Endothelial cell (in vitro differentiated cells): ENCODE results near the gene LSAMP. TPM values are rescaled to one million over a fixed set of nuclear protein-coding genes. Genes with fewer than 3 reads are reported as not detected.
"Not testable (repeated sequence)": the region's sequence is repeated elsewhere in the genome, so short reads cannot be mapped to it uniquely, and the experiment has no call there.

Source experiments
- DNase-seq: peaks from one replicate; pipeline ENCODE4 v3.0.0; 2021; ENCODE audit warnings: low spot score
- H3K27ac Mint-ChIP-seq: one replicate; pipeline ENCODE4 v1.8.0; 2021; ENCODE audit warnings: mixed read lengths, inconsistent platforms; ENCODE audit not compliant: unreplicated experiment
- H3K27me3 Mint-ChIP-seq: one replicate; pipeline ENCODE4 v1.8.0; 2021; ENCODE audit warnings: mild to moderate bottlenecking, moderate library complexity, mixed read lengths, inconsistent platforms; ENCODE audit not compliant: unreplicated experiment
- H3K36me3 Mint-ChIP-seq: one replicate; pipeline ENCODE4 v1.8.0; 2021; ENCODE audit warnings: mild to moderate bottlenecking, low read depth, mixed read lengths, inconsistent platforms; ENCODE audit not compliant: unreplicated experiment
- H3K4me1 Mint-ChIP-seq: one replicate; pipeline ENCODE4 v1.8.0; 2021; ENCODE audit warnings: mild to moderate bottlenecking, mixed read lengths, inconsistent platforms; ENCODE audit not compliant: unreplicated experiment
- H3K4me3 Mint-ChIP-seq: one replicate; pipeline ENCODE4 v1.8.0; 2021; ENCODE audit warnings: mild to moderate bottlenecking, mixed read lengths, inconsistent platforms; ENCODE audit not compliant: unreplicated experiment
- H3K9me3 Mint-ChIP-seq: one replicate; pipeline ENCODE4 v1.8.0; 2021; ENCODE audit warnings: mixed read lengths, inconsistent platforms; ENCODE audit not compliant: unreplicated experiment
- CTCF ChIP-seq: fragments of 200-600 bp; sonication (generic); IDR thresholded peaks from one replicate; pipeline ENCODE4 v1.5.0; 2021; ENCODE audit warnings: antibody characterized with exemption; ENCODE audit not compliant: unreplicated experiment
- total RNA-seq: library from RNA; stranded (reverse); fragmentation: NEBNext Ultra II Directional; extraction: Animal tissue kit (Norgen Biotek cat#: 25700); gene quantifications from one replicate; pipeline ENCODE4 v1.2.1, GENCODE V29; 2021; ENCODE audit not compliant: unreplicated experiment

Gene LSAMP
- total RNA-seq, 1 donor from 2014 or later, result 6.1 TPM

DNA sequence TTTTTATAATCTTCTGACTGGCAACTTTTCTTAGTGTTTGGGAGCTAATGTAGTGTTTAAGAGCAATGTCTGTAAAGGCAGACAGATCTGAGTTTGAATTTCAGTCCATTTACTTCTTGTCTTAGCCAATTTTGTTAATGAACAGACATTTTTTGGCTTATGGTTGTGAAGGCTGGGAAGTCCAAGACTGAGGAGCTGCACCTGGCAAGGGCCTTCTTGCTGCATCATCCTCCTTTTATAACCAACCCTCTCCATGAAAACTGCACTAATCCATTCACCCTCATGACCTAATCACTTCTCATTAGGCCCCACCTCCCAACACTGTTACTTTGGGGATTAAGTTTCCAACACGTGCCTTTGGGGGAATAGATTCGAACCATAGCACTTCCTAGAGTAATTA lies 657.5 kb downstream of the LSAMP start:
- Mint-ChIP-seq H3K27ac (no peak overlapping the region), H3K4me3 (no peak overlapping the region), H3K4me1 (peaks cover 12% of the 10 kb centered on the region)

GRCh38 chr3:115785782-115786181 lies 659.5 kb downstream of the LSAMP start:
- peaks cover 6% of the 10 kb centered on the region for H3K4me1 Mint-ChIP-seq
- H3K27ac Mint-ChIP-seq, result no peak overlapping the region
- H3K9me3 Mint-ChIP-seq, result no peaks in the 10 kb centered on the region
- H3K27me3 Mint-ChIP-seq, result peaks cover 4% of the 10 kb centered on the region
- DNase-seq, result no peak
- H3K4me3 Mint-ChIP-seq, result no peak overlapping the region
- no peaks in the 10 kb centered on the region for H3K36me3 Mint-ChIP-seq
- no peak for TF ChIP-seq CTCF

More for the DNA sequence above, 657.5 kb downstream of the LSAMP start:
- DNase-seq, result no peak
- H3K27me3 Mint-ChIP-seq, result peaks cover 6% of the 10 kb centered on the region
- TF ChIP-seq CTCF, result no peak
- H3K9me3 Mint-ChIP-seq, result no peaks in the 10 kb centered on the region
- H3K36me3 Mint-ChIP-seq, result no peaks in the 10 kb centered on the region

GRCh38 chr3:115784739-115785536 lies 660.3 kb downstream of the LSAMP start:
- DNase-seq, result no peak
- Mint-ChIP-seq H3K9me3 (no peaks in the 10 kb centered on the region), H3K27ac (peak overlapping the region; percentile 49), H3K4me3 (peak overlapping the region; percentile 90), H3K4me1 (peaks cover 6% of the 10 kb centered on the region), H3K27me3 (peaks cover 4% of the 10 kb centered on the region), H3K36me3 (no peaks in the 10 kb centered on the region)
- TF ChIP-seq CTCF, result no peak

DNA sequence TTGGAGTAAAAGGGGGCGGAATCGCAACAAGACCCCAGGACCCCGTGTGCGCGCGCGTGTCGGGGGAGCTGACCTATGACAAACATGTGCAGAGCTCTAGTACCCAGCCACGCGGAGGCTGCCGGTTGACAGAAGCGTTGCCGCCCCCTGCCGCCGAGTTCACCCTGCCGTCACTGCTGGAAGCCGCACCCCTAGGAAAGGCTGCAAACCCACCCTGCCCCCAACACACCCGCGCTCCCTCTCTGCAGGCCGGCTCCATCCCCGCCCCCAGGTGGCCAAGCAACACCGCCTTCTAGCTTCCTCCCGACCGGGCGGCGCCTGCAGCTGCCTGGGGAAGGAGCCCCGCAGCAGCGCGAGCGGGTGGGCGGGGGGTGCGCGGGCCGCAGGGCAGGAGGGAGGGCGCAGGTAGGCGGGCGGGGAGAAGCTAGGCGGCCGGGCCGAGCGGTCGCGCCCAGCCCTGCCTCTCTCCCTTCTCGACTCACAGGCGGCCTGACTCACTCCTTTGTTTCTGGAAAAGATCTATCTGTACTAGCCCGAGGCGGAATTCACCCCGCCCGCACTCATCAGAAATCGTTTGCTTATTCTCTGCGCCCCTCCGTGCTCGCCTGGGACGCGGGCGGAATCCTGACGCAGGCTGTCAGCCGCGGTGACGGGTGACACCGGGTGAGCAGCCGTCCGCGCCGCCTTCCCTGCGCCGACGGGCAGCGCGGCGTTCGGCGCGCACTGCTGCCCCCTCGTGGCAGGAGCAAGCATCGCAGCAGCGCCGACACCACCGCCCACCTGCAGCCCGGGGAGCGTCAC lies 661.1 kb downstream of the LSAMP start:
- Mint-ChIP-seq H3K4me3 (peak overlapping the region; percentile 90), H3K4me1 (peaks cover 6% of the 10 kb centered on the region), H3K36me3 (no peaks in the 10 kb centered on the region), H3K9me3 (no peaks in the 10 kb centered on the region), H3K27me3 (peaks cover 4% of the 10 kb centered on the region), H3K27ac (peak overlapping the region; percentile 78)
- TF ChIP-seq CTCF, result peak; percentile 96
- DNase-seq, result peak; percentile 95

DNA sequence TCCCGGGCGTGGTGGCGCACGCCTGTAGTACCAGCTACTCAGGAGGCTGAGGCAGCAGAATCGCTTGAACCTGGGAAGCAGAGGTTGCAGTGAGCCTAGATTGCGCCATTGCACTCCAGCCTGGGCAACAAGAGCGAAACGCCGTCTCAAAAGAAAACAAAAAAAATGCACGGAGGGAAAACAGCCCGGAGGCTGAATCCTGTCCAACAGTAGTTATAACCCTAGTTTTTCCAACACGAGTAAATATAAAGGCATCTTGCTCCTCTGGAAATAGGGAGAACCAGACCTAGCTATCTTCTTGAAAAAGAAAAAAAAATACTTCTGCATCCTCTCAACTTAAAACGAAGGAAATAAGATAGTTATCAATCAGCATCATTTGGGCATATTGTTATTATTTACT lies 661.9 kb downstream of the LSAMP start:
- H3K36me3 Mint-ChIP-seq, H3K9me3 Mint-ChIP-seq, H3K27me3 Mint-ChIP-seq, H3K4me1 Mint-ChIP-seq, DNase-seq, H3K27ac Mint-ChIP-seq: not testable (repeated sequence)
- H3K4me3 Mint-ChIP-seq, result peak overlapping the region; percentile 24
